Nephron (organoid): ENCODE results near the gene KRTAP12-2.

Experiments used
- H3K27ac Mint-ChIP-seq, 3 experiments: 2 replicates each; pipeline ENCODE4 v1.8.0; 2020; ENCODE audit warnings: mixed read lengths in 3 of 3, mild to moderate bottlenecking in 2 of 3, moderate library complexity in 1 of 3
- H3K27me3 Mint-ChIP-seq: 2 replicates; pipeline ENCODE4 v1.8.0; 2021; ENCODE audit warnings: low read depth, mild to moderate bottlenecking, moderate library complexity, mixed read lengths
- H3K36me3 Mint-ChIP-seq: 2 replicates; pipeline ENCODE4 v1.8.0; 2020; ENCODE audit warnings: low read depth, mixed read lengths
- H3K4me1 Mint-ChIP-seq: 2 replicates; pipeline ENCODE4 v1.8.0; 2020; ENCODE audit warnings: mixed read lengths
- H3K4me3 Mint-ChIP-seq, 3 experiments: 2 replicates each; pipeline ENCODE4 v1.8.0; 2020; ENCODE audit warnings: mild to moderate bottlenecking in 3 of 3, mixed read lengths in 3 of 3, moderate library complexity in 2 of 3
- H3K9me3 Mint-ChIP-seq: 2 replicates; pipeline ENCODE4 v1.8.0; 2020; ENCODE audit warnings: mixed read lengths
- TF ChIP-seq, protein P1 (sequence below), 3 experiments: fragments of 200-600 bp; sonication (generic); IDR thresholded peaks; one replicate each; pipeline ENCODE4 v1.5.0; 2021; ENCODE audit warnings: antibody characterized with exemption in 3 of 3; ENCODE audit not compliant: unreplicated experiment in 3 of 3

The KRTAP12-2 gene

DNA sequence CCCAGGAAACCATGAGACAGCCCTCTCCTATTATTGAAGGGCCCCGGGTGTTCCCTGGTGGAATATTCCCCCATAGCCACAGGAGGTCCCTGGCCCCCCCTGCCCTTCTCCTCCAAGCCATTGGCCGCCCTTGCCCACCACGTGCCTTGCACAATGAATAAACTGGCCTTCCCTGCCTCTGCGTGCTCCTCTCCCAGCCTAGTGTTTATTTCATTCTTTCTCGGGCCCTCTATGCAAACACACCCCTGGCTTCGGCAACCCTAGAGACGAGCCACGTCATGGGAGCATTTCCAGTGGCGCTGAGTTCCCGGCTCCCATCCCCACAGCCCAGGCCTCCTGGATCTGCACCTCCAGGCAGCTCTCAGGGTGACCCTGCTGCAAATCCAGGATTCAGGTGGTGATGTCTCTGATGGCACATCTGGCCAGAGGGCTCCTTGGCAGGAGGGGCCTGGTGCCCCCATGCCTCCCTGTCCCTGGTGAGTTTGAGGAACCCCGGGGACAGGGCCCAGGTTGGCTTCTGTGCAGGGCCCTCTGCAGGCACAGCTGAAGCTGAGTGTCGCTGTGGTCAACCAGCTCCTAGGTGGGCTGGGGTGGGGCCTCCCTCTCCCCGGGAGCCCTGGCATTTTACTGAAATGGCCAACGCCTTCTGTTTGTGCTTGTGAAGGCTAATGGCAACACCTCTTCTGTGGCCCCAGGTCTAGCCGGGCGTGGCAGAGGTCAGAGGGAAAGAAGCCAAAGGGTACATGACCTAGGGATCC is 36.4 kb upstream of the KRTAP12-2 start:
- H3K36me3 Mint-ChIP-seq, result no peaks in the 10 kb centered on the region
- no peak overlapping the region for H3K4me3 Mint-ChIP-seq
- TF ChIP-seq, protein P1, sequence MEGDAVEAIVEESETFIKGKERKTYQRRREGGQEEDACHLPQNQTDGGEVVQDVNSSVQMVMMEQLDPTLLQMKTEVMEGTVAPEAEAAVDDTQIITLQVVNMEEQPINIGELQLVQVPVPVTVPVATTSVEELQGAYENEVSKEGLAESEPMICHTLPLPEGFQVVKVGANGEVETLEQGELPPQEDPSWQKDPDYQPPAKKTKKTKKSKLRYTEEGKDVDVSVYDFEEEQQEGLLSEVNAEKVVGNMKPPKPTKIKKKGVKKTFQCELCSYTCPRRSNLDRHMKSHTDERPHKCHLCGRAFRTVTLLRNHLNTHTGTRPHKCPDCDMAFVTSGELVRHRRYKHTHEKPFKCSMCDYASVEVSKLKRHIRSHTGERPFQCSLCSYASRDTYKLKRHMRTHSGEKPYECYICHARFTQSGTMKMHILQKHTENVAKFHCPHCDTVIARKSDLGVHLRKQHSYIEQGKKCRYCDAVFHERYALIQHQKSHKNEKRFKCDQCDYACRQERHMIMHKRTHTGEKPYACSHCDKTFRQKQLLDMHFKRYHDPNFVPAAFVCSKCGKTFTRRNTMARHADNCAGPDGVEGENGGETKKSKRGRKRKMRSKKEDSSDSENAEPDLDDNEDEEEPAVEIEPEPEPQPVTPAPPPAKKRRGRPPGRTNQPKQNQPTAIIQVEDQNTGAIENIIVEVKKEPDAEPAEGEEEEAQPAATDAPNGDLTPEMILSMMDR (IDR thresholded peaks at IDR 0.05; ENCODE audit: unreplicated experiment in 3 of 3), result no peak
- H3K27me3 Mint-ChIP-seq, result peaks cover 91% of the 10 kb centered on the region
- no peak overlapping the region for H3K27ac Mint-ChIP-seq
- peaks cover 11% of the 10 kb centered on the region for H3K4me1 Mint-ChIP-seq
- peaks cover 5% of the 10 kb centered on the region for H3K9me3 Mint-ChIP-seq

DNA sequence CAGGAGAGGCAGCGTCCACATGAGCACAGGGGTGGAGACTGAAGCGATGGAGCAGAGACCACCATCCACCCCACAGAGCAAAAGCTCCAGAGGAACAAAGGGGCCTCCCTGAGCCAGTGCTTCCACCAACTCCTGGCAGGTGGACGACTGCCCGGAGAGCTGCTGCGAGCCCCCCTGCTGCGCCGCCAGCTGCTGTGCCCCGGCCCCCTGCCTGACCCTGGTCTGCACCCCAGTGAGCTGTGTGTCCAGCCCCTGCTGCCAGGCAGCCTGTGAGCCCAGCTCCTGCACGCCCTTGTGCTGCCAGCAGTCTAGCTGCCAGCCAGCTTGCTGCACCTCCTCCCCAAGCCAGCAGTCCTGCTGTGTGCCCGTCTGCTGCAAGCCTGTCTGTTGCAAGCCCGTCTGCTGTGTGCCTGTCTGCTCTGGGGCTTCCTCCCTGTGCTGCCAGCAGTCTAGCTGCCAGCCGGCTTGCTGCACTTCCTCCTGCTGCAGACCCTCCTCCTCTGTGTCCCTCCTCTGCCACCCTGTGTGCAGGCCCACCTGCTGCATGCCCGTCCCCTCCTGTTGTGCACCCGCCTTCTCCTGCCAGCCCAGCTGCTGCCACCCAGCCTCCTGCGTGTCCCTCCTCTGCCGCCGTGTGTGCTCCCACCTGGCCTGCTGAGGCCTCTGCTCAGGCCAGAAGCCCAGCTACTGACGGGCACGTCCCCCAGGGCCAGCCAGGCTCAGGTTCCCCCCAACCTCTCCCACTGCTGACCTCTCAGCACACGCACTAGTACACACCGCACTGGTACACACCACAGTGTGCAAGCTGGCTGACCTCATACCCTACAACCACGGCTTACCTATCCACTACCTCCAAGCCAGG is 35.6 kb upstream of the KRTAP12-2 start:
- peaks cover 11% of the 10 kb centered on the region for H3K4me1 Mint-ChIP-seq
- TF ChIP-seq, protein P1 (IDR thresholded peaks at IDR 0.05; ENCODE audit: unreplicated experiment in 3 of 3), result no peak
- peaks cover 5% of the 10 kb centered on the region for H3K9me3 Mint-ChIP-seq
- H3K4me3 Mint-ChIP-seq, result no peak overlapping the region
- peaks cover 91% of the 10 kb centered on the region for H3K27me3 Mint-ChIP-seq
- no peaks in the 10 kb centered on the region for H3K36me3 Mint-ChIP-seq
- no peak overlapping the region for H3K27ac Mint-ChIP-seq

DNA sequence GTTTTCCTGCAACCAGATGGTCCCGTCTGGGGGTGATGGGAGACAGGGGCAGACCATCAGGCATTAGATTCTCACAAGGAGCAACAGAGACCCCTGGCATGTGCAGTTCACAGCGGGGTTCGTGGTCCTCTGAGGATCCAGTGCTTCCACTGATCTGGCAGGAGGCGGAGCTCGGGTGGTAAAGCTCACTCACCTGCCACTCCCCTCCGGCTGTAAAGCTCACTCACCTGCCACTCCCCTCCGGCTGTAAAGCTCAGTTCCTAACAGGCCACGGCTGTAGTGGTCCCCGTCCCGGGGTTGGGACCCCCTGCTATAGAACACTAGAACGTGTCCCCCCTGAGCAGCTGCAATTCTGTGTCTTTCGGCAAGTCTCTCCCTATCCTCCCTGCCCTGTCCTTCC is 34.8 kb upstream of the KRTAP12-2 start:
- Mint-ChIP-seq H3K4me1 (peaks cover 15% of the 10 kb centered on the region), H3K4me3 (no peak overlapping the region), H3K36me3 (no peaks in the 10 kb centered on the region), H3K9me3 (peaks cover 5% of the 10 kb centered on the region), H3K27ac (no peak overlapping the region), H3K27me3 (peaks cover 90% of the 10 kb centered on the region)
- TF ChIP-seq, protein P1 (IDR thresholded peaks at IDR 0.05; ENCODE audit: unreplicated experiment in 3 of 3), result no peak

DNA sequence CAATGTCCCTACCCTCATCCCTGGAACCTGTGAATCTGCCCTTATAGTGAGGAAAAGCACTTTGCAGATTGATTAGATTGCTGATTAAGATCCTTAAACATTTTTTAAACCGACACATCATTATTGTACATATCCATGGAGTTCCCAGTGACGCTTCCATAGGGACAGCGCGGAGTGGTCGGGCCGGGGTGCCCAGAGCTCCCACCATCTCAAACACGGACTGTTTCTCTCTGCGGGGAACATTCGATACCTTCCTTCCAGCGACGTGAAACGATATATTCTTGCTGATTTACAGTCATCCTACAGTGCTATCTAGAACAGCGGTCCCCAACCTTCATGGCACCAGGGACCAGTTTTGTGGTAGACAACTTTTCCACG is 34.3 kb upstream of the KRTAP12-2 start:
- Mint-ChIP-seq H3K27ac (no peak overlapping the region), H3K36me3 (no peaks in the 10 kb centered on the region), H3K9me3 (peaks cover 4% of the 10 kb centered on the region)

DNA sequence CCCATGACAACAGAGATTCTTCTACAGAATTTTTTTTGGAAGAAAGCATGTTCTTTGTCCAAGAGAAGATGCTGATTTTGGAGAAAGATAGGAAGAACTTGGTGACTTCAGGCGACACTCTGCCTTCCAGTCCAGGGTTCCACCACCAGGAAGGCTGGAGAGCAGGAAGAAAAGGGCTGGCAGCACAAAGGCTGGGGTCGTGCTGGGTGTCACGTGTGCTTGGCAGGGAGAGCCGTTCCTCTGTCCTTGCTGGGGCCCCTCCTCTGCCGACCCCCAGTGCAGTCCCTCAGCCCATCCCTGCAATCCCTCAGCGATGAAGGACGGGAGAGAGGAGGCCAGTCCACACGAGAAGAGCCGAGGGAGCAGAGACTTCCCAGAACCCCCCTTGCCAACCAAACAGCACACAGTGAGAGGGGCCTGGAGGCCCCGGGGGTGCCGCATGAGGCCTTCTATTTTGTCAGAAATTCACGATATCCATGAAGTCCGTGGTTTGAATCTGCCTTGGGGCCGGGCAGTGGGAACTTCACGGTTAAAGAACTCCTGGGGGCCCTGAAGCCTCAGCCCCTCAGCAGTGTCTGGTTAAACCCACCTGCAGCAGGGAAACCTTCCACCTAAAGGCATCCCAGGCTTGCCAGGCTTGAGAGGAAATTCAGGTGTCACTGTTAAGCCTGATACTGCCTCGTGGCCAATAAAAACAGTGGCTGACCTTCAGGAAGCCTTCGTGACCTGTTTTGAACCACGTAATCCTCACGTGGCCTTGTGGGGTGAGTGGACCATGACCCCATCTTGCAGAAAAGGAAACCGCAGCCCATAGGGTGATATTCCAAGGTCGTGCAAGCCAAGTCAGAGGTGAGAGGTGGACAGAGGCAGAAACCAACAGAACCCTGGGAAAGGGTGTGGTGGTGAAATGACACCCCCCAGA is 33.6 kb upstream of the KRTAP12-2 start:
- Mint-ChIP-seq H3K4me1 (peaks cover 18% of the 10 kb centered on the region), H3K9me3 (peaks cover under 1% of the 10 kb centered on the region), H3K27ac (no peak overlapping the region), H3K4me3 (no peak overlapping the region), H3K36me3 (no peaks in the 10 kb centered on the region), H3K27me3 (peaks cover 89% of the 10 kb centered on the region)
- TF ChIP-seq, protein P1 (IDR thresholded peaks at IDR 0.05; ENCODE audit: unreplicated experiment in 3 of 3), result no peak

More for the DNA sequence above, 34.3 kb upstream of the KRTAP12-2 start:
- Mint-ChIP-seq H3K4me3 (no peak overlapping the region), H3K4me1 (peaks cover 18% of the 10 kb centered on the region), H3K27me3 (peaks cover 90% of the 10 kb centered on the region)
- TF ChIP-seq, protein P1 (IDR thresholded peaks at IDR 0.05; ENCODE audit: unreplicated experiment in 3 of 3), result no peak
